ENCODE results near the gene DGLUCY.
"Not testable (repeated sequence)": the region's sequence is repeated elsewhere in the genome, so short reads cannot be mapped to it uniquely, and the experiment has no call there.

Gene DGLUCY

GRCh38 chr14:91238661-91239060 is 124.8 kb downstream of the DGLUCY start:
- no peak for DNase-seq

GRCh38 chr14:91241863-91242262 is 128.0 kb downstream of the DGLUCY start:
- no peak for DNase-seq

- DNase-seq = no peak
Observed at GRCh38 chr14:91242635-91243034, 128.8 kb downstream of the DGLUCY start.

DNA sequence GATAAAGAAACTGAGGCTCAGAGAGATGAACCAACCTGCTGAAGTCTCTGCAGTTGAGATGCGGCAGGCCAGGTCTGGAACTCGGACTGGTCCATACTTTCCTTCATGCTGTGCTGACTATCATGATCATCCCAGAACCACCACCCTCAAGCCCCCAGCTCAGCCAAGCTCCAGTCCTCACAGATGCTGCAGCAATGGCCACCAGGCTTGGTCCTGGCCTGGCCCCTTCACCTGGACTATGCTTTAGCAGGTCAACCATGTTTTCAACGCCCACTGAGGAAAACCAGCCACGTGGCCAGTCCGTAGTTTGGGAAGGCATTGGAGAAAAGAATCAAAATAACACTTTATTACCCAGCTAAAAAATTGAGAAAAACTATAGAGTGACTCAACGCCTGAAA is 129.2 kb downstream of the DGLUCY start:
- DNase-seq = no peak

DNA sequence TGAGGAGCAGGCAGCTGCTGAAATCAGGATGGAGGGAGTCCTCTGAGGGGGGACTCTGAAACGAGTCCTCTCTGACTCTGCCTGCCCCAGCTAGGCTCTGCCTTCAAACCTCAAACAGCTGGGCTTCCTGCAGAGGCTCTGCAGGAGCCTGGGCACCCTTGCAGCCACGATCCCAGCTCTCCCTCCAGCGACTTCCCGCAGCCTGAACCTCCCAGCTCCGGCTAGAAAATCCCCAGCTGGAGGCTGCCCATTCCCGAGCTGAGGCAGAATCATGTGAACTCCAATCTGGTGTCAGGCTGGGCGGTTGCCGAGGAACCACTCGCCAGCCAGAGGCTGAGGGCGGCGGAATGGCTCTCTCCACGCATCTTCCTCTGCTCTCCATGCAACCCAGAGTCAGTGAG is 130.6 kb downstream of the DGLUCY start, which contains the start of gene GPR68:
Gene GPR68 (minus strand): TSS at position 204 of the 401 bp plus-strand sequence. CDS start 9,654 bp downstream, outside the sequence.
- no peak for DNase-seq

- no peak for DNase-seq
Observed at GRCh38 chr14:91245029-91245428, 131.2 kb downstream of the DGLUCY start.

DNA sequence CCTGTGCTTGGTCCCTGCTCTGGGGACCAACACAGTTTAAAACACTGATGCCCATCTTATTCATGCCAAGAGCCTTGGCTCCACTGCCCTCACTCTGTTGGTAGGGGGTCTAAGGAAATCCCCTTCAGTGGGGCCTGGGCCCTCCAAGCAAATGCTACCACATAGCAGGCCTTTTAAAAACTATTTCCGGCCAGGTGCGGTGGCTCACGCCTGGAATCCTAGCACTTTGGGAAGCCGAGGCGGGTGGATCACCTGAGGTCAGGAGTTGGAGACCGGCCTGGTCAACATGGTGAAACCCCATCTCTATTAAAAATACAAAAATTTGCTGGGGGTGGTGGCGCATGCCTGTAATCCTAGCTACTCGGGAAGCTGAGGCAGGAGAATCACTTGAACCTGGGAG is 131.7 kb downstream of the DGLUCY start:
- not testable (repeated sequence) for DNase-seq

DNA sequence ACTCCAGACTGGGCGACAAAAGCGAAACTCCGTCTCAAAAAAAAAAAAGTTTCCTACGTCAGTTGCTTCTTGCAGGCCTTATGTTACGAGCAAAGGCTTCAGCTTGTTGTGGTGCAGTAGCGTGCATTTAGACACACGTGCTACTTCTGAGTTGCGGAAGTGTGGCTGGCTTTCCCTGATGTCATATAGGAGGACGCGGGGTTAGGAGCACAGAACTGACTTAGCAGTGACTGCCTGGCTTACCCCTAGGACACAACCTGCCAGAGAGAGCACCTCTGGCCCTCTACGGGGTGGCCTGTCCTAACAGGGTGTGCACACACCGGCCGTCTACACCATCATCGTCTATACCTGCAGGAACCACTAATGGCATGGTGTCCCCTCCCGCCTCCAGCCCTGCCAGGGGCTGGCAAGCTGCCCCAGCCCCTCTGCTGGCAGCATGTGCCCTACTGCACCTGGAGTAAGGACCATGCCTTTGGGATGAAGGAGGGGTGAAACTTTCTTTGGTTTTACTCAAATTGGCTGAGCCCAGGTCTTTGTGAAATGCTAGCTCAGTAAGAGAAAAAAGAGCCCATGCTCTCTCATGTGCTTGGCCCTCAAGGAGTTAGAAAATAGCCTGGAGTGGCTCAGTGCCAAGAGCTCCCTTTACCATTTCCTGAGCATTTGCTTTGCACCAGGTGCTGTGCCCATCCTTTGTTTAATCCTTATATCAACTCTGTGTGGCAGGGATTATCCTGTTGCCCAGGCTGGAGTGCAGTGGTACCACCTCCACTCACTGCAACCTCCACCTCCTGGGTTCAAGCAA is 132.4 kb downstream of the DGLUCY start:
- no peak for DNase-seq

DNA sequence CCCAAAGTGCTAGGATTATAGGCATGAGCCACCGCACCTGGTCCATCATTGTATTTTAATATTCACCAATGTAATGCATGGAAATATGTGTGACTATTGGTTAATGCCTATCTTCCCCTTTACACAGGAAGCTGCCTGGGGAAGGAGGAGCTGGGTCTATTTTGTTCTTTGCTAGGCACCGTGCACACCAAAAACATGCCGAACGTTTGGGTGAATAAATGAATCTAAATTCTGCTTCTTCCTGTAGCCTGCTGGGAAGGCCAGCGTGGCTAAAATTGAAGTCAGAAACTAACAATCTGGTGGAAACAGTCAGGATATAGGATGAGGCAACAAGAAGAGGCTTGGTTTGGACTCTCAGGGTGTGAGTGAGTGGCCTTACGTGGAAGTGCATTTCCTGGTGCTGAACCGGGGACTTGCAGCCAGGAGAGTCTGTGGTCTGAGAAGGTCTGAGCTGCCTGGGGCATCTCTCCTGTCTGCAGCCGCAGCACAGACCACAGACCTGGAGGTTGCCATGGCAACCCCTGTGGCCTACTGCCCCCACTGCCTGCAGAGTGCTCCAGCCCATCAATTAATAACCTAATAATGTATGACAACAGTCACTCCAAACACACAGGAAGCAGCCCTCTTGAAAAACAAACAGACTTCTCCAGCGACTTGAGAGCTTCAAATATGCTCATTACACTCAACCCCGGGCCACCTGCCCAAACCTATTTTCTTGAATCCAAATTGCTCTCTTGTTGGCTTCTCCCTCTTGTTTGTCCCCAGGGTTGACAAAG is 136.2 kb downstream of the DGLUCY start:
- peak; percentile 25 for DNase-seq

DNA sequence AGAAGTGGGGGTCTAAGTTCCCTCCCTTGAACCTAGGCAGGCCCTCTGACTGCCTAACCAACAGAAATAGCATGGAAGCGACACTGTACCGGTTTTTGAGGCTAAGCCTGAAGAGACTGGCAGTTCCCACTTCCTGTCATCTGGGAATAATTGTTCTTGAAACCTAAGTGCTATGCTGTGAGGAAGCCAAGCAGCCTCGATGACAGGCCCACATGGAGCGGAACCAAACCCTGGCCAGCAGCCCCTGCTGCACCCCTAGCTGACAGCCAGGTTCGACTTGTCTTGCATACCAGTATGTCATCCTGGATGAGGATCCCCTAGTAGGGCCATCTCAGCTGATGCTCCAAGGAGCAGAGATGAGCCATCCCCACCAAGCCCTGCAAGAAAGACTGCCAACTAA is 137.0 kb downstream of the DGLUCY start:
- DNase-seq = no peak

DNA sequence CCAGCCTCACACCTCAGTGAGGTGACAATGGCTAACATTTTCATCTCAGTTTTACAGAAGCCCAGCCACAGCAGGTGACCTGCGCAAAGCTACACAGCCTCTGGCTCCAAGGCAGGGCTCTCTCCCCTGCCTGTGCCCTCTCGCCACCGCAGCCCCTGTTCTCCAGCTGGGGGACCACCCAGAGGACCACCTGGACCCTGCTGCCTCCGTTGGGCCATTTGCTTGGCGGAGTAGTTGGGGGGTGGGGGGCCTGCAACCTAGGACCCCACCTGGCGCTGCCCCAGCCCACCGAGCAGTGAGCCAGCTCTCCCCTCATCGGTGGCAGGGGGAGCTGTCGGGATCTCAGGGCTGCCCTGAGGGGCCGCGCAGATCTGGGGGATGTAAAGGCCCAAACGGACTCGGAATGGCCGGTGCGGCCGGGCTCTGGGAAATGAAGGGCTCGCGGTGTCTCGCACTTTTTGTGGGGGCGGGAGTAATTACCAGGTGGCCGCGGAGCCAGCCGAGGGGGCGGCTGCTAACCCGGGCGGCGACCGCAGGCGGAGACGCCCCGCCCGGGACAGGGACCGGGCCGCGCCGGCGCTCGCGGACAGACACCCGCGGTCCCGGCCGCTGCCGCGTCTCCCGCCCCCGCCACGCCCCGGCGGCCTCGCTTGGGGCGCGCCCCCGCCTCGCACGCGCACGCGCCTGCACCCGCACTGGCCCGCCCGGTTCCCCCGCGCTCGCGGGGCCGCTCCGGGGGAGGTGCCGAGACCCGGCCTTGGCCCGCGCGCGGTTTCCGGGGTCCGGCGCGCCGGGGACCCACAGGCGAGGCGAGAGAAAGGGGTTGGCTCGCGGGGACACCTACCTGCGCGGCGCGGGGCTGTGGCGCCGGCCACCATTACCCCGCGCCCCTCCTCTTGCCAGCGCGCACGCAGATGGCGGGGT is 139.3 kb downstream of the DGLUCY start:
- peak; percentile 47 for DNase-seq

- DNase-seq = no peak
Observed at GRCh38 chr14:91253795-91254323, 140.0 kb downstream of the DGLUCY start.

DNA sequence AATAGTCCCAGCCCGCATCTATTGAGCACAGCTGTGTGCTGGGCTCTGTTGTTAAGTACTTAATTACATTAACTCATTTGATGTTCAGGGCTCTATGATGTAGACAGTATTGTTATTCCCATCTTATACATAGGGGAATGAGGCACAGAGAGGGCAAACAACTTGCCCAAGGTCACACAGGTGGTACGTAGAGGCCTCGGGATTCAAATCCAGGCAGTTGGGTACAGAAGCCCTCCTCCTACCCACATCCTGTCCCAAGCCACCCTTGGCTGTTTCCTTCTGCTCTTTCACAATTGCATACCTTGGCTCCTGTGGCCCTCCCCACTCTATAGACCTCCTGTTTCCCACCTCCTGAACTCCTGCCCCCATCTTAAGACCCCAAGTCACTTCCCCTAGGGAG is 140.6 kb downstream of the DGLUCY start:
- no peak for DNase-seq

DNA sequence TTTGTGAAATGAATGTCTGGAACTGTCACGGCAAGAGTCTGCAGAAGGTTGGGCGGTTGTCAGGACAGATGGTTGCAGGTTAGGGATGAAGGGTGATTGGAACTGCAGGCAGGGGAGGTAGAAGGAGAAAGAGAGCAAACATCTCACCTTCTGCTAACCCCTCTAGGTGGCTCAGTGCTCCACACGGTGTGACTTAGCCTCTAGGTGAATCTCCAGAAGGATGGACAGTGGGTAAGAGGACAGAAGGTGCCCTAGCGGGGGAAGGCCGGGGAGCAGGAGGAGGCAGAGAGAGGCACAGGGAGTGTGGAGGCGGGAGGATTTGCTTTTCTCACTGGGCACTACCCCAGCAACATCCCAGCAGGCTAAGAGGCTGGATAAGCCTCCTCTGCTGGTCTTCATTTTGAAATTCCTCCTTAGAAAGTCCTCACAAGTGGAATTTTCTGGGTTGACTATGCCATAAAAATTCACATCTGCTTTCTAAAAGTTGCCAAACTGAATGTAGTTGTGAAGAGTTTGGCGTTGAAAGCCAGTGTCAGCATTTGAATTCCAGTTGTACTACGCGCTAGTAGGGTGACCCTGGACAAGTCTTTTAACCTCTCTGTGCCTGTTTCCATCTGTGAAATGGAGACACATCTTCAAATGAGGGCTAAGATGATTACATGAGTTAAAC is 141.3 kb downstream of the DGLUCY start:
- no peak for DNase-seq

GRCh38 chr14:91256661-91257060 is 142.8 kb downstream of the DGLUCY start:
- no peak for DNase-seq

GRCh38 chr14:91257328-91258010 is 143.6 kb downstream of the DGLUCY start:
- DNase-seq = no peak

GRCh38 chr14:91258011-91258618 is 144.2 kb downstream of the DGLUCY start:
- no peak for DNase-seq

DNA sequence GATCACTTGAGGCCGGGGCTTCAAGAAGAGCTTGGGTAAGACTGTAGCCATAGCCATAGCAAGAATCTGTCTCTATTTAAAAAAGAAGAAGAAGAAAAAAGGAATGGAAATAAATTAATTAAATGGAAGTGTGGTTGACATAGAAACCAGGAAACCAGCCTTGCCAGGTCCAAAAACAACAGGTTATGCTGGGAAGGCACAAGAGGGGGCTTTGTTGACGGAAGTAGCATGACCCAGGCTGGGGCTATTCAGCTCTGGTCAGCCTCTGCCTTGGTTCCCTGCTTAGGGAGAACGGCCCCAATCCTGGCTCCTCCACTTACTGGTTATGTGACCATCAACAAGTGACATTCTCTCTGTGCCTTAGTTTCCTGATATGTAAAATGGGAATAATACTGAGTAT is 145.0 kb downstream of the DGLUCY start:
- DNase-seq = no peak

GRCh38 chr14:91261115-91261514 is 147.2 kb downstream of the DGLUCY start:
- DNase-seq = no peak

DNA sequence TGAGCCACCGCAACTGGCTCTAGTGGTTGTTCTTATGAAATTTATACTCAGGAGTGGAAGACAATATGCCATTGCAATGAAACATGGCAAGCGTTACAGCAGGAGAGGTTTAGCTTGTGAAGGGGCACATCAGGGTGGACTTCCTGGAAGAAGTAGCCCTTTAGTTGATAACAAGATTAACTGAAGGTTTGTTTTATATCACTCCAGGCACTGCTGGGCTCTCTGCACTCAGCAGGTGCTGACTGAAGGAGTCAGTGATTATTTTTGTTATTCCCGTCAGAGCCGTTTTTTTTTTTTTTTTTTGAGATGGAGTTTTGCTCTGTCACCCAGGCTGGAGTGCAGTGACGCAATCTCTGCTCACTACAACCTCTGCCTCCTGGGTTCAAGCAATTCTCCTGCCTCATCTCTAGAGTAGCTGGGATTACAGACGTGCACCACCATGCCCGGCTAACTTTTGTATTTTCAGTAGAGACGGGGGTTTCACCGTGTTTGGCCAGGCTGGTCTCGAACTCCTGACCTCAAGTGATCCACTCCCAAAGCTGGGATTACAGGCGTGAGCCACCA is 148.2 kb downstream of the DGLUCY start:
- no peak for DNase-seq

DNA sequence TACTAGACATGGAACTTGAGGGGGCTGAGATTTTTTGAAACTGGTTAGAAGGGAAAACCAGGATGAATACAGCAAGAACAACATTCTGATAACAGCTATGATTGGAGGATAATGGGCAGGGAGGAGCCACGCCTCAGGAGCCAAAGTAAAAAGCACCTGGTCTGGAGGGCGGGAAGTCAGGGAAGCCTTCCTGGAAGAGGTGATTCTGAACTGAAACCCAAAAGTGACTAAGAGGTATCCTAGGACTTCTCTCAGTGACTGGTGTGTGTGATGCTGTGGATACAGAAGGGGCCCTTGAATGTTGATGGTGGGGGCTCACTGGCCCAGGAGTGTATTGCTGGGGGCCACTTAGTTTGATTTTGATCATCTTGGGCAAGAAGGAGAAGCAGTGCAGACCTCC is 149.5 kb downstream of the DGLUCY start:
- no peak for DNase-seq
